ENCODE measurements around the gene SPEF1. TPM values are rescaled to one million over a fixed set of nuclear protein-coding genes. Genes with fewer than 3 reads are reported as not detected.

Gene SPEF1
- total and polyA plus RNA-seq, 2 of the 13 experiments (the other 11 are each of a cell fraction or from before 2014, with no cell fraction given) = 0.11 to 0.27 TPM

GRCh38 chr20:3738111-3739053, 42.9 kb downstream of the SPEF1 start (continued):
- TF ChIP-seq PHF8 (CRISPR knock-in tag; IDR thresholded peaks at IDR 0.05) = no peak
- no peak for TF ChIP-seq ZNF367 (CRISPR knock-in tag; IDR thresholded peaks at IDR 0.05; ENCODE audit: borderline replicate concordance)
- TF ChIP-seq ZNF780A (CRISPR knock-in tag; IDR thresholded peaks at IDR 0.05) = no peak
- TF ChIP-seq DZIP1 (CRISPR knock-in tag; IDR thresholded peaks at IDR 0.05) = no peak
- no peak for TF ChIP-seq ZNF678 (CRISPR knock-in tag; IDR thresholded peaks at IDR 0.05)
- TF ChIP-seq DPF2 (CRISPR knock-in tag; IDR thresholded peaks at IDR 0.05; ENCODE audit: borderline replicate concordance, low read depth) = 0 out of 2 replicates have a peak, but pooled peaks have one; percentile 18
- no peak for TF ChIP-seq EEA1 (CRISPR knock-in tag; IDR thresholded peaks at IDR 0.05; ENCODE audit: borderline replicate concordance)
- 0 out of 2 replicates have a peak, but pooled peaks have one; percentile 22 for TF ChIP-seq ZBTB7B (CRISPR knock-in tag; IDR thresholded peaks at IDR 0.05)
- no peak for TF ChIP-seq KDM5A (IDR thresholded peaks at IDR 0.05; ENCODE audit: borderline replicate concordance, low read length)
- no peak for TF ChIP-seq MTA1 (CRISPR knock-in tag; IDR thresholded peaks at IDR 0.05; ENCODE audit: borderline replicate concordance)
- TF ChIP-seq ZNF83 (CRISPR knock-in tag; IDR thresholded peaks at IDR 0.05; ENCODE audit: borderline replicate concordance) = no peak
- no peak for TF ChIP-seq ZNF576 (CRISPR knock-in tag; IDR thresholded peaks at IDR 0.05)
- TF ChIP-seq ZNF124 (CRISPR knock-in tag; IDR thresholded peaks at IDR 0.05) = no peak
- peak; percentile 5 for TF ChIP-seq RARA (CRISPR knock-in tag; IDR thresholded peaks at IDR 0.05)
- TF ChIP-seq ZBTB43 (CRISPR knock-in tag; conservative IDR thresholded peaks at IDR 0.05) = no peak
- no peak; the same call in 1 of the 2 replicates for TF ChIP-seq ZNF598 (CRISPR knock-in tag; IDR thresholded peaks at IDR 0.05; ENCODE audit: borderline replicate concordance)
- TF ChIP-seq GRHL1 (CRISPR knock-in tag; conservative IDR thresholded peaks at IDR 0.05) = no peak
- TF ChIP-seq HOXA3 (CRISPR knock-in tag; IDR thresholded peaks at IDR 0.05) = no peak
- TF ChIP-seq ZBTB25 (CRISPR knock-in tag; IDR thresholded peaks at IDR 0.05) = no peak
- TF ChIP-seq DBP (CRISPR knock-in tag; IDR thresholded peaks at IDR 0.05; ENCODE audit: not compliant biosample characterization) = no peak
